IMR-90 (cell line): ENCODE measurements around the gene CCDC63. TPM values are rescaled to one million over a fixed set of nuclear protein-coding genes. Genes with fewer than 3 reads are reported as not detected.

Experiments used
- ATAC-seq: fragments of 200-7000 bp; cut with Tn5 transposase; 2 replicates; pipeline ENCODE4 v1.9.1; 2020; ENCODE audit warnings: low read depth, mild to moderate bottlenecking, moderate library complexity
- BruUV-seq: library from RNA; stranded (reverse); fragments of 400-500 nt; replicated peaks from 2 replicates; lab custom pipeline; 2021; lab: Mats Ljungman, UMichigan
- CTCF ChIA-PET: fragments of 300-600 bp; formaldehyde crosslinking; extraction: SDS; loops from one replicate; lab custom pipeline; 2021; ENCODE audit warnings: antibody characterized with exemption; lab: Yijun Ruan, JAX
- POLR2A ChIA-PET: fragments of 300-600 bp; sonication (Branson Sonifier 250); formaldehyde crosslinking; loops from one replicate; lab custom pipeline; 2022; ENCODE audit warnings: antibody characterized with exemption; ENCODE audit not compliant: unreplicated experiment; lab: Charles Lee
- DNase-seq: peaks from one replicate; pipeline ENCODE4 v3.0.0; 2013
- H2AFZ ChIP-seq: replicated peaks from 2 replicates; pipeline ENCODE3; 2013; ENCODE audit warnings: low read length, mild to moderate bottlenecking; ENCODE audit not compliant: poor library complexity
- H2AK5ac ChIP-seq: 2 replicates; pipeline ENCODE4 v1.6.1; 2013; ENCODE audit warnings: low read depth, low read length, inconsistent platforms
- H2AK9ac ChIP-seq: replicated peaks from 2 replicates; pipeline ENCODE3; 2013; ENCODE audit warnings: mild to moderate bottlenecking, low read depth, low read length, moderate library complexity; ENCODE audit not compliant: poor library complexity
- H2BK120ac ChIP-seq: 2 replicates; pipeline ENCODE4 v1.6.1; 2013; ENCODE audit warnings: low read depth, low read length, inconsistent platforms
- H2BK15ac ChIP-seq: 3 replicates; pipeline ENCODE4 v1.6.1; 2013; ENCODE audit warnings: low read depth, low read length, inconsistent platforms
- H2BK20ac ChIP-seq: 2 replicates; pipeline ENCODE4 v1.6.1; 2013; ENCODE audit warnings: low read depth, mild to moderate bottlenecking, inconsistent platforms, low read length, moderate library complexity
- H2BK5ac ChIP-seq: 2 replicates; pipeline ENCODE4 v1.6.1; 2013; ENCODE audit warnings: mild to moderate bottlenecking, low read depth, low read length, inconsistent platforms; ENCODE audit not compliant: poor library complexity, severe bottlenecking
- H3K14ac ChIP-seq: replicated peaks from 2 replicates; pipeline ENCODE4 v1.6.1; 2013; ENCODE audit warnings: low read depth, low read length, inconsistent platforms
- H3K18ac ChIP-seq: 2 replicates; pipeline ENCODE4 v1.6.1; 2013; ENCODE audit warnings: low read depth, low read length, control low read depth
- H3K23ac ChIP-seq: 2 replicates; pipeline ENCODE4 v1.6.1; 2013; ENCODE audit warnings: low read depth, low read length, inconsistent platforms
- H3K27ac ChIP-seq: 2 replicates; pipeline ENCODE4 v1.5.1; 2013; ENCODE audit warnings: mild to moderate bottlenecking, control low read depth, low read length; ENCODE audit not compliant: insufficient read depth
- H3K27me3 ChIP-seq: 2 replicates; pipeline ENCODE4 v1.6.1; 2013; ENCODE audit warnings: low read length; ENCODE audit not compliant: control insufficient read depth, insufficient read depth
- H3K36me3 ChIP-seq: 2 replicates; pipeline ENCODE4 v1.6.1; 2013; ENCODE audit warnings: low read length, mixed read lengths; ENCODE audit not compliant: control insufficient read depth, insufficient read depth
- H3K4ac ChIP-seq: 2 replicates; pipeline ENCODE4 v1.6.1; 2013; ENCODE audit warnings: low read depth, low read length, inconsistent platforms
- H3K4me1 ChIP-seq: 2 replicates; pipeline ENCODE4 v1.6.1; 2013; ENCODE audit warnings: low read length, mixed read lengths; ENCODE audit not compliant: control insufficient read depth, insufficient read depth
- H3K4me2 ChIP-seq: 2 replicates; pipeline ENCODE4 v1.6.1; 2013; ENCODE audit warnings: low read depth, mild to moderate bottlenecking, control low read depth, low read length, moderate library complexity
- H3K4me3 ChIP-seq: 2 replicates; pipeline ENCODE4 v1.5.1; 2013; ENCODE audit warnings: low read depth, mild to moderate bottlenecking, control low read depth, low read length, moderate library complexity; ENCODE audit not compliant: insufficient read depth
- H3K56ac ChIP-seq: 2 replicates; pipeline ENCODE4 v1.6.1; 2013; ENCODE audit warnings: low read length, inconsistent platforms; ENCODE audit not compliant: insufficient read depth; ENCODE audit errors: extremely low read depth
- H3K79me1 ChIP-seq, 2 experiments: 2 replicates each; pipeline ENCODE4 v1.6.1; 2013; ENCODE audit warnings: low read length in 2 of 2, inconsistent platforms in 1 of 2, low read depth in 1 of 2
- H3K9ac ChIP-seq: 2 replicates; pipeline ENCODE4 v1.6.1; 2013; ENCODE audit warnings: low read depth, low read length, control low read depth
- H3K9me1 ChIP-seq: 2 replicates; pipeline ENCODE4 v1.6.1; 2013; ENCODE audit warnings: low read length, inconsistent platforms; ENCODE audit not compliant: insufficient read depth
- H3K9me3 ChIP-seq: 2 replicates; pipeline ENCODE4 v1.6.1; 2013; ENCODE audit warnings: low read length; ENCODE audit not compliant: control insufficient read depth, insufficient read depth
- H4K20me1 ChIP-seq: 2 replicates; pipeline ENCODE4 v1.6.1; 2013; ENCODE audit warnings: low read length, inconsistent platforms; ENCODE audit not compliant: insufficient read depth
- H4K5ac ChIP-seq: 2 replicates; pipeline ENCODE4 v1.6.1; 2013; ENCODE audit warnings: mild to moderate bottlenecking, low read depth, low read length, control low read depth
- H4K8ac ChIP-seq, 2 experiments: 2 replicates each; pipeline ENCODE4 v1.6.1; 2013; ENCODE audit warnings: low read depth in 2 of 2, low read length in 2 of 2, control low read depth in 1 of 2, inconsistent platforms in 1 of 2
- H4K91ac ChIP-seq: 2 replicates; pipeline ENCODE4 v1.6.1; 2013; ENCODE audit warnings: low read depth, low read length, inconsistent platforms; ENCODE audit not compliant: insufficient read depth
- BHLHE40 ChIP-seq: fragments of 150-350 bp; IDR thresholded peaks from 2 replicates; pipeline ENCODE4 v1.6.1; 2016; ENCODE audit warnings: mild to moderate bottlenecking, low read depth, low read length
- CEBPB ChIP-seq: IDR thresholded peaks from 2 replicates; pipeline ENCODE4 v1.6.1; 2012; ENCODE audit warnings: low read depth, low read length, improper control_type of control experiment
- CHD1 ChIP-seq: IDR thresholded peaks from 2 replicates; pipeline ENCODE4 v1.6.1; 2012; ENCODE audit warnings: low read depth, low read length, improper control_type of control experiment
- CTCF ChIP-seq: conservative IDR thresholded peaks from 2 replicates; pipeline ENCODE4 v1.5.1; 2012; ENCODE audit warnings: mild to moderate bottlenecking, low read depth, low read length, improper control_type of control experiment
- ELK1 ChIP-seq: fragments of 150-350 bp; IDR thresholded peaks from 2 replicates; pipeline ENCODE4 v1.6.1; 2016; ENCODE audit warnings: low read depth, mild to moderate bottlenecking, low read length, moderate library complexity, borderline replicate concordance
- MXI1 ChIP-seq: IDR thresholded peaks from 2 replicates; pipeline ENCODE4 v1.6.1; 2012; ENCODE audit warnings: low read depth, mild to moderate bottlenecking, low read length, moderate library complexity, borderline replicate concordance
- POLR2A ChIP-seq: IDR thresholded peaks from 2 replicates; pipeline ENCODE4 v1.6.1; 2012; ENCODE audit warnings: mild to moderate bottlenecking, low read depth, low read length
- RAD21 ChIP-seq: IDR thresholded peaks from 2 replicates; pipeline ENCODE4 v1.6.1; 2012; ENCODE audit warnings: low read length, improper control_type of control experiment
- SMC3 ChIP-seq: fragments of 150-350 bp; IDR thresholded peaks from 2 replicates; pipeline ENCODE4 v1.6.1; 2016; ENCODE audit warnings: low read depth, mild to moderate bottlenecking, antibody characterized with exemption, low read length, moderate library complexity
- USF2 ChIP-seq: fragments of 150-350 bp; IDR thresholded peaks from 2 replicates; pipeline ENCODE4 v1.6.1; 2017; ENCODE audit warnings: mild to moderate bottlenecking, antibody characterized with exemption, low read length, low read depth
- WGBS, 2 experiments: methylation state at CpG; one replicate each; pipeline versions ENCODE4 v1.1.5 to v1.1.7; 2013; ENCODE audit warnings: missing lambda C conversion rate in 2 of 2; ENCODE audit not compliant: insufficient read length in 1 of 2; ENCODE audit errors: extremely low coverage in 2 of 2; 5-methylcytosine and 5-hydroxymethylcytosine counted together
- dilution Hi-C: fragments of 300-500 bp; cut with HindIII; formaldehyde crosslinking; loops from one replicate; pipeline ENCODE4 v1.14.3; 2018; ENCODE audit warnings: low sequenced_read_pairs; ENCODE audit not compliant: unreplicated experiment
- in situ Hi-C: fragments of 300-500 bp; cut with MboI; formaldehyde crosslinking; loops from 3 replicates; pipeline ENCODE4 v1.14.3; 2019; ENCODE audit warnings: low sequenced_read_pairs, inconsistent platforms, mixed read lengths
- intact Hi-C: fragments of 100-400 bp; cut with micrococcal nuclease; formaldehyde crosslinking; loops from 2 replicates; pipeline ENCODE4 v1.10.0; 2022
- polyA plus RNA-seq, 3 experiments: library from polyadenylated mRNA; depleted of rRNA; stranded (reverse); fragments of >200 nt; gene quantifications; 2 replicates each; pipeline ENCODE4 v1.2.3, GENCODE V29; 2012; ENCODE audit warnings: low replicate concordance in 1 of 3
- total RNA-seq: library from RNA; depleted of rRNA; stranded (reverse); fragments of >200 nt; gene quantifications from 2 replicates; pipeline ENCODE4 v1.2.3, GENCODE V29; 2012

The CCDC63 gene
- total and polyA plus RNA-seq, 2 of the 4 experiments (the other 2 are of a cell fraction) = not detected

GRCh38 chr12:110948041-110948440, 101.3 kb downstream of the CCDC63 start:
- H3K23ac ChIP-seq = no peak overlapping the region
- no peak overlapping the region for H2AK5ac ChIP-seq
- DNase-seq (no peak), ATAC-seq (no peak)
- no peak overlapping the region for H3K18ac ChIP-seq
- no peak overlapping the region for H3K4me3 ChIP-seq
- TF ChIP-seq MXI1 (no peak), POLR2A (no peak), RAD21 (no peak), CTCF (no peak), CHD1 (no peak), CEBPB (no peak), USF2 (no peak), ELK1 (no peak), BHLHE40 (no peak), SMC3 (no peak)
- H2BK120ac ChIP-seq = no peak overlapping the region
- no peaks in the 10 kb centered on the region for H3K36me3 ChIP-seq
- no peak overlapping the region for H3K27ac ChIP-seq
- H3K27me3 ChIP-seq = no peaks in the 10 kb centered on the region
- no peaks in the 10 kb centered on the region for H3K9me3 ChIP-seq
- dilution Hi-C loops = no loop called here
- CTCF ChIA-PET = no interaction called here
- H3K9me1 ChIP-seq = no peaks in the 10 kb centered on the region
- no peak overlapping the region for H3K56ac ChIP-seq
- in situ Hi-C loops = no loop called here
- H2BK20ac ChIP-seq = no peak overlapping the region
- H4K20me1 ChIP-seq = no peaks in the 10 kb centered on the region
- no peak overlapping the region for H3K4ac ChIP-seq
- no peak overlapping the region for H4K91ac ChIP-seq
- no peak overlapping the region for H2AK9ac ChIP-seq
- no peak overlapping the region for H3K9ac ChIP-seq
- no peak overlapping the region for H3K14ac ChIP-seq
- no peak overlapping the region for H3K4me2 ChIP-seq
- POLR2A ChIA-PET = no interaction called here
- no peak overlapping the region for H2BK15ac ChIP-seq
- H3K79me1 ChIP-seq = no peaks in the 10 kb centered on the region
- no peaks in the 10 kb centered on the region for H3K4me1 ChIP-seq
- no peak overlapping the region for H4K8ac ChIP-seq
- no TSS peak for BruUV-seq
- no CpG with 5 or more reads among the region's 2 CpGs for WGBS, 2 experiments
- H2BK5ac ChIP-seq = no peak overlapping the region
- intact Hi-C loops = no loop called here
- H2AFZ ChIP-seq = no peak overlapping the region
- no peak overlapping the region for H4K5ac ChIP-seq
